ENCODE results near the gene TPR.

DNA sequence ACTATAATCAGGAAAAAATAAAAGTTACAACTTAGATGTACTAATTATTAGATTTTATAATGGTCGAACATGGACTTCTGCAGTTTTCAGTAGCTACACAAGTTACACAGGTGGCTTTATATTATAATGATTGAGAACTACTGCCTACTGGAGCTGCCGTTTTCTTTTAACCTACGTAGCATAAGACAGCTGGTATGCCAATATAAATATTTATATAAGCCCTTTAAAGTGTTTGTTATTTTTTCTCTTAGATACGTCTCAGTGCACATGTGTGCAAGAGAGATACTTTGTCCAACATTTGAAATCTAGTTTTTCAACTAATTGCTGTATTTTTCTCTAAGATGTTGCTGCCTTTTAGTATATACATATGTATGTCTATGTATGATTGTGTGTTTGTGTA, 43.5 kb upstream of the TPR start:
- TF ChIP-seq CTCF (IDR thresholded peaks at IDR 0.05) = no peak
- no peak for TF ChIP-seq POLR2A (IDR thresholded peaks at IDR 0.05)
